ENCODE measurements around the gene TSPAN9. TPM values are rescaled to one million over a fixed set of nuclear protein-coding genes. Genes with fewer than 3 reads are reported as not detected.
A peak's percentile ranks its signal among the peaks of the same experiment; 100 is the strongest.

TSPAN9 gene
- total RNA-seq, 3 donors from 2014 or later = 16.8 to 44.9 (median 36.9) TPM

GRCh38 chr12:3098436-3098835 lies 21.3 kb downstream of the TSPAN9 start:
- Histone ChIP-seq H3K36me3 (no peaks in the 10 kb centered on the region), H3K27ac (peak overlapping the region; percentile 30 to 92), H3K4me1 (peaks cover 6 to 8% of the 10 kb centered on the region in 2 donors), H3K9me3 (no peaks in the 10 kb centered on the region), H3K27me3 (no peaks in the 10 kb centered on the region), H3K4me3 (no peak overlapping the region)
- no peak for DNase-seq (ENCODE audit: low spot score in 2 of 2)
- intact Hi-C loops (cut with DNase I; ENCODE audit: low total_unique reads) = no loop called here
- TF ChIP-seq POLR2AphosphoS5 (IDR thresholded peaks at IDR 0.05) = no peak
- no peak for TF ChIP-seq CTCF (IDR thresholded peaks at IDR 0.05)
- TF ChIP-seq POLR2A (IDR thresholded peaks at IDR 0.05) = no peak

GRCh38 chr12:3099146-3099545 lies 22.0 kb downstream of the TSPAN9 start:
- H3K27ac ChIP-seq = no peak overlapping the region

GRCh38 chr12:3101309-3102024 lies 24.3 kb downstream of the TSPAN9 start:
- peak in 1 of 2 donors; percentile 52 for DNase-seq (ENCODE audit: low spot score in 2 of 2)
- TF ChIP-seq CTCF (IDR thresholded peaks at IDR 0.05) = no peak
- no peak for TF ChIP-seq POLR2AphosphoS5 (IDR thresholded peaks at IDR 0.05)
- TF ChIP-seq POLR2A (IDR thresholded peaks at IDR 0.05) = no peak
- Histone ChIP-seq H3K4me3 (no peak overlapping the region), H3K27me3 (no peaks in the 10 kb centered on the region), H3K4me1 (peaks cover 8 to 10% of the 10 kb centered on the region in 2 donors), H3K27ac (peak overlapping the region; percentile 46 to 58), H3K36me3 (no peaks in the 10 kb centered on the region), H3K9me3 (no peaks in the 10 kb centered on the region)
- intact Hi-C loops (cut with DNase I; ENCODE audit: low total_unique reads) = no loop called here

More at GRCh38 chr12:3099146-3099545, 22.0 kb downstream of the TSPAN9 start:
- H3K4me3 ChIP-seq = no peak overlapping the region
- intact Hi-C loops (cut with DNase I; ENCODE audit: low total_unique reads) = no loop called here
- no peaks in the 10 kb centered on the region for H3K9me3 ChIP-seq
- TF ChIP-seq CTCF (IDR thresholded peaks at IDR 0.05) (no peak), POLR2A (IDR thresholded peaks at IDR 0.05) (no peak), POLR2AphosphoS5 (IDR thresholded peaks at IDR 0.05) (no peak)
- H3K27me3 ChIP-seq = no peaks in the 10 kb centered on the region
- H3K4me1 ChIP-seq = peaks cover 6 to 8% of the 10 kb centered on the region in 2 donors
- no peak for DNase-seq (ENCODE audit: low spot score in 2 of 2)
- H3K36me3 ChIP-seq = no peaks in the 10 kb centered on the region

GRCh38 chr12:3102771-3103410 lies 25.7 kb downstream of the TSPAN9 start:
- peaks cover 4 to 8% of the 10 kb centered on the region in 2 donors for H3K4me1 ChIP-seq
- no peak overlapping the region for H3K4me3 ChIP-seq
- no peaks in the 10 kb centered on the region for H3K9me3 ChIP-seq
- intact Hi-C loops (cut with DNase I; ENCODE audit: low total_unique reads) = no loop called here
- no peaks in the 10 kb centered on the region for H3K27me3 ChIP-seq
- no peaks in the 10 kb centered on the region for H3K36me3 ChIP-seq
- no peak for DNase-seq (ENCODE audit: low spot score in 2 of 2)
- no peak for TF ChIP-seq POLR2A (IDR thresholded peaks at IDR 0.05)
- TF ChIP-seq POLR2AphosphoS5 (IDR thresholded peaks at IDR 0.05) = no peak
- no peak for TF ChIP-seq CTCF (IDR thresholded peaks at IDR 0.05)
- peak overlapping the region in 1 of 2 donors; percentile 72 for H3K27ac ChIP-seq

GRCh38 chr12:3103806-3104205 lies 26.6 kb downstream of the TSPAN9 start:
- no peak overlapping the region for H3K4me3 ChIP-seq
- TF ChIP-seq CTCF (IDR thresholded peaks at IDR 0.05) (no peak), POLR2A (IDR thresholded peaks at IDR 0.05) (no peak), POLR2AphosphoS5 (IDR thresholded peaks at IDR 0.05) (no peak)
- H3K27me3 ChIP-seq = no peaks in the 10 kb centered on the region
- DNase-seq (ENCODE audit: low spot score in 2 of 2) = no peak
- no peaks in the 10 kb centered on the region for H3K9me3 ChIP-seq
- intact Hi-C loops (cut with DNase I; ENCODE audit: low total_unique reads) = no loop called here
- H3K36me3 ChIP-seq = no peaks in the 10 kb centered on the region
- H3K4me1 ChIP-seq = peaks cover 4 to 8% of the 10 kb centered on the region in 2 donors
- H3K27ac ChIP-seq = peak overlapping the region in 1 of 2 donors; percentile 72
